Breast epithelium (tissue), 4 donors: ENCODE measurements around the gene HEXIM1. TPM values are rescaled to one million over a fixed set of nuclear protein-coding genes. Genes with fewer than 3 reads are reported as not detected.

Experiments used
- DNase-seq, 2 donors: peaks; one replicate each; pipeline ENCODE4 v3.0.0-alpha.2; 2019; ENCODE audit warnings: low spot score in 2 of 2
- H3K27ac ChIP-seq, 2 donors: fragments of 200-600 bp; sonication (generic) in 1 of 2; one replicate each; pipeline ENCODE4 v1.5.1; 2016 to 2019; ENCODE audit warnings: mild to moderate bottlenecking in 1 of 2
- H3K27me3 ChIP-seq, 2 donors: fragments of 200-600 bp; sonication (generic) in 1 of 2; one replicate each; pipeline versions ENCODE4 v1.5.1 to v1.6.0; 2017 to 2019; ENCODE audit warnings: control low read depth in 1 of 2, mild to moderate bottlenecking in 1 of 2
- H3K36me3 ChIP-seq: fragments of 200-600 bp; one replicate; pipeline ENCODE4 v1.5.1; 2019
- H3K4me1 ChIP-seq, 2 donors: fragments of 200-600 bp; sonication (generic); one replicate each; pipeline ENCODE4 v1.5.1; 2016 to 2019; ENCODE audit warnings: control low read depth in 1 of 2
- H3K4me3 ChIP-seq, 3 donors: fragments of 200-600 bp; sonication (generic); 1 replicate in 2 of 3; 2 replicates in 1 of 3; pipeline ENCODE4 v1.5.1; 2016 to 2019; ENCODE audit warnings: mild to moderate bottlenecking in 3 of 3, moderate library complexity in 2 of 3
- H3K9me3 ChIP-seq, 2 donors: fragments of 200-600 bp; sonication (generic) in 1 of 2; one replicate each; pipeline ENCODE4 v1.5.1; 2016 to 2019; ENCODE audit warnings: control low read depth in 1 of 2
- POLR2A ChIP-seq: fragments of 450-650 bp; IDR thresholded peaks from one replicate; pipeline ENCODE4 v1.6.1; 2016; ENCODE audit warnings: antibody characterized with exemption, mild to moderate bottlenecking, moderate library complexity
- POLR2AphosphoS5 ChIP-seq, 3 donors: sonication (generic); formaldehyde crosslinking; IDR thresholded peaks; one replicate each; pipeline ENCODE4 v1.6.1; 2017; ENCODE audit warnings: antibody characterized with exemption in 3 of 3
- intact Hi-C: fragments of 100-400 bp; cut with DNase I; formaldehyde crosslinking; loops from one replicate; pipeline ENCODE4 v1.15.1; 2023; ENCODE audit warnings: low total_unique reads
- total RNA-seq, 3 donors: library from RNA; depleted of rRNA; stranded (reverse); fragments of >200 nt; gene quantifications; one replicate each; pipeline ENCODE4 v1.1.0, GENCODE V29; 2016
- TF ChIP-seq, protein P1 (sequence below), 3 donors: fragments of 450-650 bp; IDR thresholded peaks; one replicate each; pipeline ENCODE4 v1.5.1; 2016 to 2017; ENCODE audit warnings: antibody characterized with exemption in 3 of 3, mild to moderate bottlenecking in 3 of 3, moderate library complexity in 3 of 3

Gene HEXIM1
- total RNA-seq, 3 donors from 2014 or later = 21.3 to 35.6 (median 33.4) TPM

DNA sequence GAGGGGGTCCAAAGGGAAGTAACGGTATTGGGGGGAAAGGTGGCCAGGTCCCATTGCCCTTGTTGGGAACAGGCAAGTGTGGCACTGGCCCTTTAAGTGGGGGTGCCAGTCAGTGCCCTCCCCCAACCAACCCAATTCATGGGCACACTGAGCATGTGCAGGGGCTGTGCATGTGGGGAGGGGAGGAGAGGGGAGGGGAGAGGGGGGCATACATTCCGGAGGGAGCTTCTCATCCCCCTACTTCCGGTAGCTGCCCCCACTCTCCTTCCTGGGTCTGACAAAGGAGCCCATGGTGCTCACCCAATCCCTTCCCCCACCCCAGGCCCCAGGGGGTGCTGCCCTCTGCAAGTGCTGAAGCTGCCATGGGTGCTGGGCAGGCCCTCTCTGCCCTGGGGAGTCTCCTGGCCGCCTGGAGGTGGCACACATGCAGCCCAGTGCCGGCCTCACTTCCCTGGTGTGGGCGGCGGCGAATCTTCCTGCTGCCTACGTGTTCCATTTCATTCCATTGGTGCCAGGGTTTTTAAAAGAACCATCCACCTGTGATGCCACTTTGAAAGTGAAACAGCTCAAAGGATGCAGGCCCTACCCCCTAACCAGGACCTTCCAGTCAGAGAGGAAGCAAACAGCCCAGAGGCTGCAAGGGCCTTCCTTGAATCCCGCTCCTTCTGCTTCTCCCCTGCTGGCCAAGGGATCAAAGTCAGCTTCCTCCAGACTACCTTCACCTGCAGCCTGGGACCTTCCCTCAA, 24.4 kb downstream of the HEXIM1 start:
- intact Hi-C loops = no loop called here
- Histone ChIP-seq H3K27me3 (no peaks in the 10 kb centered on the region), H3K27ac (peak overlapping the region; percentile 96 to 97), H3K36me3 (no peaks in the 10 kb centered on the region), H3K4me1 (peaks cover 8 to 14% of the 10 kb centered on the region in 2 donors), H3K4me3 (peak overlapping the region; percentile 30 to 63 (median 49)), H3K9me3 (no peaks in the 10 kb centered on the region)
- DNase-seq = peak; percentile 66 to 79
- TF ChIP-seq POLR2AphosphoS5 (IDR thresholded peaks at IDR 0.05) (no peak), POLR2A (no peak)
- TF ChIP-seq, protein P1, sequence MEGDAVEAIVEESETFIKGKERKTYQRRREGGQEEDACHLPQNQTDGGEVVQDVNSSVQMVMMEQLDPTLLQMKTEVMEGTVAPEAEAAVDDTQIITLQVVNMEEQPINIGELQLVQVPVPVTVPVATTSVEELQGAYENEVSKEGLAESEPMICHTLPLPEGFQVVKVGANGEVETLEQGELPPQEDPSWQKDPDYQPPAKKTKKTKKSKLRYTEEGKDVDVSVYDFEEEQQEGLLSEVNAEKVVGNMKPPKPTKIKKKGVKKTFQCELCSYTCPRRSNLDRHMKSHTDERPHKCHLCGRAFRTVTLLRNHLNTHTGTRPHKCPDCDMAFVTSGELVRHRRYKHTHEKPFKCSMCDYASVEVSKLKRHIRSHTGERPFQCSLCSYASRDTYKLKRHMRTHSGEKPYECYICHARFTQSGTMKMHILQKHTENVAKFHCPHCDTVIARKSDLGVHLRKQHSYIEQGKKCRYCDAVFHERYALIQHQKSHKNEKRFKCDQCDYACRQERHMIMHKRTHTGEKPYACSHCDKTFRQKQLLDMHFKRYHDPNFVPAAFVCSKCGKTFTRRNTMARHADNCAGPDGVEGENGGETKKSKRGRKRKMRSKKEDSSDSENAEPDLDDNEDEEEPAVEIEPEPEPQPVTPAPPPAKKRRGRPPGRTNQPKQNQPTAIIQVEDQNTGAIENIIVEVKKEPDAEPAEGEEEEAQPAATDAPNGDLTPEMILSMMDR (IDR thresholded peaks at IDR 0.05) = no peak

DNA sequence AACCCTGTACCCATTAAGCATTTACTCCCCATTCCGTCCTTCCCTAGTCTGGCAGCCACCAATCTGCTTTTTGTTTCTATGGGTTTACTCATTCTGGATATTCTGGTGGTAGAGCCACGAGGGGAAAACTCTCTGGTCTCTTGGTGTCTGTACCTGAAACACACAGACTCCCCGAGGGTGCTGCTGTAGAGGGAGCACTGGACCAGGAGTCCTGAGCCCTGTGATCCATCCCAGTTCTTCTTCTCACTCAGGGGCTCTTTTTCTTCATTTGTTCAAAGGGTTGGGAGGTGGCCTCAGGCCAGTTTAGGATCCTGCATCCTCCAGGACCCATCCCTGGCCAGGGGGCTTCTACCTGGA, 27.5 kb downstream of the HEXIM1 start:
- Histone ChIP-seq H3K4me1 (peaks cover 8 to 14% of the 10 kb centered on the region in 2 donors), H3K27me3 (no peaks in the 10 kb centered on the region), H3K36me3 (no peaks in the 10 kb centered on the region), H3K4me3 (no peak overlapping the region), H3K9me3 (no peaks in the 10 kb centered on the region), H3K27ac (peak overlapping the region; percentile 74 to 78)
- intact Hi-C loops = no loop called here
- TF ChIP-seq POLR2AphosphoS5 (IDR thresholded peaks at IDR 0.05) = no peak
- TF ChIP-seq POLR2A = no peak
- TF ChIP-seq, protein P1 (IDR thresholded peaks at IDR 0.05) = no peak
- no peak for DNase-seq

DNA sequence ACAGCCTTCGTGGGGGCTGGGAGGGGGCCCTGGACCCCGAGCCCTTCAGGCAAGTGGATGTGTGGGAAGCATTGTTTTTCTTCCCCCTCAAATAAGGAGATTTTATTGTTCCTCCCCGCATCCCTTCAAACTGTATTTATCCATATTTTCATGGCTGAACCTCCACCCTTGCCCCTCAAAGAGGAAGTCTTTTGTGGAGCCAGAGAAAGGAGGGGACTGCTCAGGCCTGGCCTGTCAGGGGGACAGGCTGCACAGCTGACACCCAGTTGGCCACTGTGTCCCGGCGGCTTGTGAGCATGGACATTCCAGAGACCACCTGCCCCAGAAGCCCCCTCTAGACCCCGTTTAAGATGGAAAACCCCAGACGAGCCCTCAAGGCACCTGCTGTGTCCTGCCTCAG, 29.3 kb downstream of the HEXIM1 start:
- no peak for DNase-seq
- Histone ChIP-seq H3K36me3 (no peaks in the 10 kb centered on the region), H3K4me3 (no peak overlapping the region), H3K27me3 (no peaks in the 10 kb centered on the region), H3K27ac (no peak overlapping the region), H3K4me1 (no peaks in the 10 kb centered on the region), H3K9me3 (no peaks in the 10 kb centered on the region)
- TF ChIP-seq POLR2AphosphoS5 (IDR thresholded peaks at IDR 0.05) = no peak
- TF ChIP-seq POLR2A = no peak
- TF ChIP-seq, protein P1 (IDR thresholded peaks at IDR 0.05) = no peak
- intact Hi-C loops = no loop called here

DNA sequence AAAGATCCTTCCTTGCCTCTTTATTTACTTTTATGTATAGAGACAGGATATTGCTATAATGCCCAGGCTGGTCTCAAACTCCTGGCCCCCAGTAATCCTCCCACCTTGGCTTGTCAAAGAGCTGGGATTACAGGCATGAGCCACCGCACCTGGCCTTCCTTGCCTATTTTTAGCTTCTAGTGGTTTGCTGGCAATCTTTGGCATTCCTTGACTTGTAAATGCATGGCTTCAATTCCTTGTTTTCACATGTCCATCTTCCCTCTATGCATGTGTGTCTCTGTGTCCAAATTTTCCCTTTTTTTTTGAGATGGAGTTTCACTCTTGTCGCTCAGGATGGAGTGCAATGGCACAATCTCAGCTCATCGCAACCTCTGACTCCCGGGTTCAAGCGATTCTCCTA, 35.9 kb downstream of the HEXIM1 start:
- DNase-seq = no peak
- TF ChIP-seq, protein P1 (IDR thresholded peaks at IDR 0.05) = no peak
- TF ChIP-seq POLR2A (no peak), POLR2AphosphoS5 (IDR thresholded peaks at IDR 0.05) (no peak)
- intact Hi-C loops = no loop called here
- H3K27me3 ChIP-seq = no peaks in the 10 kb centered on the region
- H3K27ac ChIP-seq = no peak overlapping the region
- H3K36me3 ChIP-seq = no peaks in the 10 kb centered on the region
- H3K4me3 ChIP-seq = no peak overlapping the region
- no peaks in the 10 kb centered on the region for H3K4me1 ChIP-seq
- no peaks in the 10 kb centered on the region for H3K9me3 ChIP-seq

DNA sequence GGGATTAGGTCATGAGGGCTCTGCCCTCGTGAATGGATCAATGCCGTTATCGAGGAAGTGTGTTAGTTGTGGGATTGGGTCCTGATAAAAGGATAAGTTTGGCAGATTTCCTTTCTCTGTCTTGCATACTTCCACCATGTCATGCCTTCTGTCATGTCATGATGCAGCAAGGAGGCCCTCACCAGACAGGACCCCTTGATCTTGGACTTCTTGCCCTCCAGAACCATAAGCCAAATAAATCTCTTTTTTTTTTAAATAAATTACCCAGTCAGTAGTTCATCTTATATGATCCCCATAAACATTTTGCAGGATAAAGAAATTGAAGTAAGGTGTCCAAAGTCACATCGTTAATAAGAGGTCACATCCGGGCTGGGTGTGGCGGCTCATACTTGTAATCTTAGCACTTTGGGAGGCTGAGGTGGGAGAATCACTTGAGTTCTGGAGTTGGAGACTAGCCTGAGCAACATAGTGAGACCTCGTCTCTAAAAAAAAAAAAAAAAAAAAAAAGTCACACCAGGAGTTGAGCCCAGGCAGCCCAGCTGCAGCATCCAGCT, 38.6 kb downstream of the HEXIM1 start:
- intact Hi-C loops = no loop called here
- no peaks in the 10 kb centered on the region for H3K27me3 ChIP-seq
- H3K27ac ChIP-seq = no peak overlapping the region
- no peaks in the 10 kb centered on the region for H3K36me3 ChIP-seq
- TF ChIP-seq POLR2AphosphoS5 (IDR thresholded peaks at IDR 0.05) (no peak), POLR2A (no peak)
- TF ChIP-seq, protein P1 (IDR thresholded peaks at IDR 0.05) = no peak
- no peaks in the 10 kb centered on the region for H3K9me3 ChIP-seq
- DNase-seq = no peak
- no peaks in the 10 kb centered on the region for H3K4me1 ChIP-seq
- no peak overlapping the region for H3K4me3 ChIP-seq
